NCI-H1048 (cell line): ENCODE results near the gene RBL2.
"Not testable (repeated sequence)": the region's sequence is repeated elsewhere in the genome, so short reads cannot be mapped to it uniquely, and the experiment has no call there.

Experiments used
- DNase-seq: peaks from one replicate; lab custom pipeline; 2025; lab: John Stamatoyannopoulos, UW

The RBL2 gene

GRCh38 chr16:53434377-53435065 lies at the start of gene RBL2:
Gene RBL2, plus strand, starts transcription at chr16:53434471. Its CDS starts 86 bp downstream, at chr16:53434557.
- no peak for DNase-seq

DNA sequence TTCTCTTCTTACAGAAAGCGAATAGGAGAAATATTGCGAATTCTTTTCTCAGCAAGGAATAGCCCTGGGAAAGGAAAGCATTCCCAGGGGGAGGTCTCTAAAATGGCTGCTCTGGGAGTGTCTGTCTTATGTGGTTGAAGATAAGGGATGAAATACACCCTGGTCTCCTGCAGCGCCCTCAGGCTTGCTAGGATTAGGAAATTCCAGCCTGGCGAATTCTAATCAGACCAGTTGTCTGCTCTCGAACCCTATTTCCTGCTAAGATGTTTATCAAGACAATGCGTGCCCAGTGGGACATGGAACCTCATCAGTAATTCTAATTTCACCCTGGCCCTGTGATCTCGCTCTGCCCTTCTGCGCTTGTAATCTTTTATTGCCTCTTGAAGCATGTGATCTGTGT lies 49.7 kb upstream of the RBL2 start:
- not testable (repeated sequence) for DNase-seq

DNA sequence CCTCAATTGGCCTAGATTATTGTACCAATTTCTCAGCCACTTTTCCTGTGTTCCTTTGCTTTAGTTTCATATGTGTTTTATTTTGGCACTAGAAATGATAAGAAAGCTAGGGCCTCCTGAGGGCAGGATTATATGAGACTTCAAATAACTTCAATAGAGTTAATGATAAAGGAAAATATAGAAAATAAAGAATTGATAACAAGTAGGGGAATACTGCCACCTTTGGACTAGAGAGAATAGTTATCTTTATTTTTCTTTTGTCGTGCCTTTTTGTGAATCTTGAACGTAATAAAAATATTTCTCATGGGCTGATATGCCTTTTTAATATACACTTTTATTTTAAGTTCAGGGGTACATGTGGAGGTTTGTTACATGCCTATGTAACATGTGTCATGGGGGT lies 29.3 kb upstream of the RBL2 start:
- no peak for DNase-seq

DNA sequence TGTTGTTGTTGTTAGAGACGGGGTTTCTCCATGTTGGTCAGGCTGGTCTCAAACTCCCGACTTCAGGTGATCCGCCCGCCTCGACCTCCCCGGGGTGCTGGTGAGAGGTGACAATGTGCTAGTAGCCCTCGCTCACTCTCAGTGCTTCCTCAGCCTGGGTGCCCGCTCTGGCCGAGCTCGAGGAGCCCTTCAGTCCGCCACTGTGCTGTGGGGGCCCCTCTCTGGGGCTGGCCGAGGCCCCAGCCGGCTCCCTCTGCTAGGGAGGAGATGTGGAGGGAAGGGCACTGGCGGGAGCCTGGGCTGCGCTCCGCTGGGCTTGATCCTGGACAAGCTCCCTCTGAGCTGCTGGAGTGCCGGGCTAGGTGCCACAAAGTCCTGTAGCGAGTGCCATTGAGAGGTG lies 21.7 kb upstream of the RBL2 start:
- no peak for DNase-seq

DNA sequence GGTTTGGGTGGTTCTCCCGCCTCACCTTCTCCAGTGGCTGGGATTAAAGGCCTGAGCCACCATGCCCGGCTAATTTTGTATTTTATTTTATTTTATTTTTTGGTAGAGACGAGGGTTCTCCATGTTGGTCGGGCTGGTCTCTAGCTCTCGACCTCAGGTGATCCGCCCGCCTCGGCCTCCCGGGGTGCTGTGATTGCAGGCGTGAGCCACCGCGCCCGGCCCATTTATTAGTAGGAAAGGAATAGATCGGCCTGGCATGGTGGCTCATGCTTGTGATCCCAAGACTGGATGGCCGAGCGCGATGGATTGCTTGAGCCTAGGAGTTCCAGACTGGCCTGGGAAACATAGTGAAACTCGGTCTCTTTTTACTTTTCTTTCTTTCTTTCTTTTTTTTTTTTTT lies 20.4 kb upstream of the RBL2 start:
- no peak for DNase-seq

- no peak for DNase-seq
Measured at GRCh38 chr16:53414381-53414780, 19.9 kb upstream of the RBL2 start.

DNA sequence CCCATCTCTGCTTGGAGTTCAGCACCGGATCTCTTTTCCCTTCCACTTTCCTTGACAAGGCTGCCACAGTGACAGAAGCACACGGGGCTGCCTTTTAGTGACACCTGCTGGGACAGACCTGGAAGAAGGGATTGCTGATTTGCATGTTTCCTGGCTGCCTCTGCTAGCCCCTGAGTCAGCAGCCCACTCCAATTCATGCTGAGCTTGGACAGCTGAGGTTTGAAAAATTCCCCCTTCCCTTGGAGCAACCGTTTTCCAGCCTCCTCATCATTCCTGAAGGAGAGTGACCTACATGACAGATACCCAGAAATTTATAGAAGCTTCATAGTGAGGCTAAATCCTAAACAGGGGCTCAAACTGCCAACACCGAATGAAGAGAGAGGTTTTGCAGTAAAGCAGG lies 18.8 kb upstream of the RBL2 start:
- no peak for DNase-seq

DNA sequence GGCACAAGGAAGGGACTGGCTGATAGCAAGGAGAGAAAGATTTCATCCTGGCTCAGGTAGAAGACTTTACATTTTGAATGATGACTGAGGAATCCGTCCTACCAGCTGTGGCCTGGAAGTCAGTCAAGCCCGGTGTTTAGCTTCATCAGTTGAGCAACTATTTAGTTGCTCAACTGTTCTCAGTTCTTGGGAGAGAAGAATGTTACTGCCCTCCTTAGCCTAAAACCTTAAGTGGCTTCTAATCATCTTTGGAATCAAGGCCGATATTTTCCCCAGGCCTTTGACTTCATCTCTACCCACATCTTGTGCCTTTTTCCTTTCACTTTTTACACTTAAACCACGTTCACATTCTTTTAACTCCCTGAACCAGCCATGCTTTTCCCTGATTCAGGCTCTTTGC lies 17.3 kb upstream of the RBL2 start:
- DNase-seq: no peak

DNA sequence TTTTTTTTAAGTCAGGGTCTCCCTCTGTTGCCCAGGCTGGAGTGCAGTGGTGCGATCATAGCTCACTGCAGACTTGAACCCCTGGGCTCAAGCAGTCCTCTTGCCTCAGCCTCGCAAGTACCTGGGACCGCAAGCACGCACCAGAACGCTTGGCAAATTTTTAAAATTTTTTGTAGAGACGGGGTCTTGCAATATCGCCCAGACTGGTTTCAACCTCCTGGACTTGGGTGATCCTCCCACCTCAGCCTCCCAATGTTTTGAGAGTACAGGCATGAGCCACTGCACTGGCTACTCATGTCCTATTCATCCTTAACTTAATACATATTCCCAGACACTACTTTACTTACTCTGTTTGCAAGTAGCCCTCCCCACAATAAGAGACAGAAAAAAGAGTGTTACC lies 16.3 kb upstream of the RBL2 start:
- no peak for DNase-seq

DNA sequence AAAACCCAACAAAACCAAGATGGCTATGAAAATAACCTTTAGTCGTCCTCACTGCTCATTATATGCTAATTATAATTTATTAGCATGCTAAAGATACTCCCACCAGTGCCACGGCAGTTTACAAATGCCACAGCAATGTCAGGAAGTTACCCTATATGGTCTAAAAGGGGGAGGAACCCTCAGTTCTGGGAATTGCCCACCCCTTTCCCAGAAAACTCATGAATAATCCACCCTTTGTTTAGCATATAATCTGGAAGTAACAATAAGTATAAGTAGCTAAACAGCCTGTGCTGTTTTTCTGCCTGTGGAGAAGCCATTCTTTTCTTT lies 14.9 kb upstream of the RBL2 start:
- not testable (repeated sequence) for DNase-seq

DNA sequence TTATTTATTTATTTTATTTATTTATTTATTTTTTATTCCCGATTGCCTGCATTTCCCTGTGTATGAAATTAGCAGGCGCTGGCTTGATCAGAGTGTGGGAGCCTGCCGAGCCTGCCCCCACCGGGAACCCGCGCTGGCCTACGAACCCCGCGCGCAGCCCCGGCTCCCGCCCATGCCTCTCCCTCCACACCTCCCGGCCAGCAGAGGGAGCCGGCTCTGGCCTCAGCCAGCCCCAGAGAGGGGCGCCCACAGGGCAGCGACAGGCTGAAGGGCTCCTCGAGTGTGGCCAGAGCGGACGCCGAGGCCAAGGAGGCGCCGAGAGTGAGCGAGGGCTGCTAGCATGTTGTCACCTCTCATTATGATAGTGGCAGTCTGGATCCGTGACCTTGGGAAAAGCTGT lies 13.0 kb upstream of the RBL2 start:
- no peak for DNase-seq

DNA sequence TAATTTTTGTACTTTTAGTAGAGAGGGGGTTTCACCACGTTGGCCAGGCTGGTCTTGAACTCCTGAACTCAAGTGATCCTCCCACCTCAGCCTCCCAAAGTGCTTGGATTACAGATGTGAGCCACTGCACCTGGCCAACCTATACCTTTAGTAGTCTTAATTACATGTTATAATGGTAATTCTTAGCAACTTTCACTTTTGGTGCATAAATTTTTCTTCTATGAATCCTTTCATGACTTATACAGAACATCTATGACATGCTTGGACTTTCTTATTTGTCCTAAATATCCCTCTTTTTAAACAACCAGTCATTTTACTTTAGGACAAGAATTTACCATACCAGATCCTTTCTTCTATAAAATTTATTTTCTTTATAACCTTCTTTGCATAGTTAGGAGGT lies 10.3 kb upstream of the RBL2 start:
- not testable (repeated sequence) for DNase-seq

DNA sequence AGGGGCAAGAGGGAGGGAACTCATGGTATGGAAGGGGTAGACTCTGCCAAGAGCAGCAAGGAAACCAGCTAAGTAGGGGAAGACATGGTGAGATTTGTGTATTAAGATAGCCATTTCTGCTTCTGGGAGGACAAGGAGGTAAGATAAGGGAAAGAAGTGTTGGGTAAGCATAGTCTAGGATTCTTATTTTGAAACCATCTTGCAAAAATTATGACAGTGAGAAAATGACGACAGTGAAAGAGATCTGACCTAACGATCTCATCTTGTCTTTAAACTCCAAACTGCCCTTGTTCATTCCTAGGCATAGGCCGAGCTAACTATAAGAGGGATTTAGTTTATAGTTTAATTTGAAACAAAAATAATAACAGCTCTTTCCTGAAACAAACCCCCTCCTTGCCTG lies 5.6 kb upstream of the RBL2 start:
- no peak for DNase-seq

GRCh38 chr16:53429221-53429943 lies 4.9 kb upstream of the RBL2 start:
- no peak for DNase-seq

DNA sequence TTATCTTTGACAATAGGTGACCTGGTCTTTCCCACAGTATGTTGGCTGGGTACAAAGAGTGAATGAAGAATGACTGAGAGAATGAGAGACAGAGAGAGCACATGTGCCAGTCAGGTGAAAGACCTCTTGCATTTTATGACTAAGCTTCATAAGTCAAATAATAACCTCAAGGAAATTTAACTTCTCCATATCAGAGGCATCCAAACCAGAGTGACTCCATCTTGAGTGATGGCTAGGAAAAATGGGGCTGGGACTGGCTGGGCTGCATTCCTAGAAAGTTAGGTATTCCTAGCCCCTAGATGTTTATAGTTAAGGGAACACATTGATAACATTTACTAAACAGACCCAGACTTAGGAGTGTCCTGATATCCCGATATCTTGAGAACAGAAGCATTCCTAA lies 3.9 kb upstream of the RBL2 start:
- no peak for DNase-seq

- no peak for DNase-seq
Measured at GRCh38 chr16:53433509-53433908, 762 bp upstream of the RBL2 start.

- DNase-seq: no peak
Measured at GRCh38 chr16:53433930-53434376, 318 bp upstream of the RBL2 start.

DNA sequence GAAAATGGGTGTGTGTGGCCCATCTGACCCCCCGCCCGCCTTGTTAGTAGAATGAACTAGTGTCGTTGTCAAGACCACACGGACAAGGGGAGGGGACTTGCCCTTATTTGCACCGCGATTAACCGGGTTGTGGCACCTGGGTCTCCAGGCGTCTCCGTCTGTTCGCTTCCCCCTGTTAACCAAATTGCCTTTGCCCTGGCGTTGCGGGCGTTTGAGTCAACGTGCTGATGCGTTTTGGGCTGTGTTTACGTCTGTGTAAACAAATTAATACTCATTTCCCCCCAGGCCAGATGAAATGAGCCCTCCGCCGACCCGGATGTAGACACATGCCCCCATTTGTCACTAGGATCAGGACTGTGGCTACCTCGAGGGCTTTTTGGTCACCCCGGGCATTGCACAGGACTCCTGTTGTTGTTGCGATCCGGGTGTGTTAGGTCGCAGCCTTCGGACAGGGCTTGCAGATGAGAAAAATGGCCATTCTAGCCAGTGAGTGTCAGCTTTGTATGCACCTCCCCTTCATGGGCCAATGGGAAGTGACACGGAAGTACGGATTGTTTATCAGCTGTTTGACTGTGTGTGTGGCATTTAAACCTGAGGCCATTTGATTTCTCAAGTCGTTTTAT lies 906 bp downstream of the RBL2 start:
- DNase-seq: no peak

DNA sequence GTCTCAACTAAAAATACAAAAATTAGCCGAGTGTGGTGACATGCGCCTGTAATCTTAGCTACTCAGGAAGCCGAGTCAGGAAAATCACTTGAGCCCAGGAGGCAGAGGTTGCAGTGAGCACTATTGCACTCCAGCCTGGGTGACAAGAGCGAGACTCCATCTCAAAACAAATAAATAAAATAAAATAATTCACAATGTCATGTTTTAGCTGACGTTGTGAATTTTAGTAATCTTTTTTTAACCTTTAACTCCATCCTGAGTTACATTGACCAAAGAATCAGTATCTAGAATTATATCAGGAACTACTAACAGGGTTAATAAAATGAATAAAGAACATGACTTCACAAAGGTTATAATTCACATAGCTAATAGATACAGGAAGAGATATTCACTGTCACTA lies 5.9 kb downstream of the RBL2 start:
- DNase-seq: no peak

DNA sequence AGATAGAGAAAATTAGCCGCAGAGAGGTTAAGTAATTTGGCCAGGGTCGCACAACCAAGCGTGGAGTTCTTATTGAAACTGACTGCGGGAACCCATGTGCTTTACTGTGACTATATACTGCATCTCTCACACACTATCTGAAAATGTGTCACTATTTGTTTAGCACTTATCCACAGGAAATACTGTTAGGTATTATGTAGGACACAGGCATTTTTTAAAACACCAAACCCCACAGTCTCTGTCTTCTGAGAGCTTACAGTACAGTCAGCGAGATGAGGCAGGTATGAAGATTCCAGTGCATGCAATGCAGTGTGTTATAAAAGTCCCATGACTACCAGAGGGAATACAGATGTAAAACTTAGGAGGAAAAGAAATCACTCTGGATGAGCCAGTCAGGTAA lies 11.3 kb downstream of the RBL2 start:
- no peak for DNase-seq

- no peak for DNase-seq
Measured at GRCh38 chr16:53446090-53446489, 11.8 kb downstream of the RBL2 start.

DNA sequence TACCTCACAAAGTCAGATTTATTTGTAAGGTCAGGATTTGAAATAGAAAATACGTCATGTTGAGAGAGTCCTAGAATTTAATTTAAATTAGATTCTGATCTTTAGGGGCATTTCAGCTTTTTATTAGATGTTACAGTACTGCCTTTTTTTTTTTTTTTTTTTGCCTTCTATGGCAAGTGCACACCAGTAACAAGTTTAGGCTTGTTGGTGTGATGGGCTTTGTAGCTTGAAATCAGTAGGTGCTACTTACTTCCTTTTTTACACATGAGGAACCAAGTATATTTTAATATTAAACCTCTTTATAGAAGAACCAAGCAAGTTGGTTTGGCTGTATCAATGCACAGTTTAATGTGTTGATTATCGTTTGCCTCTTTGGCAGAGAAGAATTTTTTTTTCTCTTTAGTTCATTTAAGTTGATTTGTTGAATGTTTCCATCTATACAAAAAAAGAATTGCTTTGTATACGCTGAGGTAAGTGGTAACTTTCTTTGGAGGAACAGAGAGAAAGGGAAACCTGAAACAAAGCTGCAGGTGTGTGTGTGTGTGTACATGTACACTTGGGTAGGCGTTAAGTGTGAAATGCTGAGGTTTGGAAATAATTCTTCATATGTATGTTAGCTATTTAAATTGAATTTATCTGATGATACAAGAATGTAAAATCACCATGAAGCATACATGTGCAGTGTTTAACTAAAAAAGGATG lies 15.7 kb downstream of the RBL2 start:
- no peak for DNase-seq

- no peak for DNase-seq
Measured at GRCh38 chr16:53453928-53454327, 19.7 kb downstream of the RBL2 start.
